Fibroblast of skin of left quadriceps (primary cell): ENCODE data around the gene RALGPS1.

Experiments
- DNase-seq, 2 experiments: peaks; one replicate each; pipeline ENCODE4 v3.0.0-alpha.2; 2013; ENCODE audit warnings: low read depth in 2 of 2

The RALGPS1 gene, protein sequence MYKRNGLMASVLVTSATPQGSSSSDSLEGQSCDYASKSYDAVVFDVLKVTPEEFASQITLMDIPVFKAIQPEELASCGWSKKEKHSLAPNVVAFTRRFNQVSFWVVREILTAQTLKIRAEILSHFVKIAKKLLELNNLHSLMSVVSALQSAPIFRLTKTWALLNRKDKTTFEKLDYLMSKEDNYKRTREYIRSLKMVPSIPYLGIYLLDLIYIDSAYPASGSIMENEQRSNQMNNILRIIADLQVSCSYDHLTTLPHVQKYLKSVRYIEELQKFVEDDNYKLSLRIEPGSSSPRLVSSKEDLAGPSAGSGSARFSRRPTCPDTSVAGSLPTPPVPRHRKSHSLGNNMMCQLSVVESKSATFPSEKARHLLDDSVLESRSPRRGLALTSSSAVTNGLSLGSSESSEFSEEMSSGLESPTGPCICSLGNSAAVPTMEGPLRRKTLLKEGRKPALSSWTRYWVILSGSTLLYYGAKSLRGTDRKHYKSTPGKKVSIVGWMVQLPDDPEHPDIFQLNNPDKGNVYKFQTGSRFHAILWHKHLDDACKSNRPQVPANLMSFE

DNA sequence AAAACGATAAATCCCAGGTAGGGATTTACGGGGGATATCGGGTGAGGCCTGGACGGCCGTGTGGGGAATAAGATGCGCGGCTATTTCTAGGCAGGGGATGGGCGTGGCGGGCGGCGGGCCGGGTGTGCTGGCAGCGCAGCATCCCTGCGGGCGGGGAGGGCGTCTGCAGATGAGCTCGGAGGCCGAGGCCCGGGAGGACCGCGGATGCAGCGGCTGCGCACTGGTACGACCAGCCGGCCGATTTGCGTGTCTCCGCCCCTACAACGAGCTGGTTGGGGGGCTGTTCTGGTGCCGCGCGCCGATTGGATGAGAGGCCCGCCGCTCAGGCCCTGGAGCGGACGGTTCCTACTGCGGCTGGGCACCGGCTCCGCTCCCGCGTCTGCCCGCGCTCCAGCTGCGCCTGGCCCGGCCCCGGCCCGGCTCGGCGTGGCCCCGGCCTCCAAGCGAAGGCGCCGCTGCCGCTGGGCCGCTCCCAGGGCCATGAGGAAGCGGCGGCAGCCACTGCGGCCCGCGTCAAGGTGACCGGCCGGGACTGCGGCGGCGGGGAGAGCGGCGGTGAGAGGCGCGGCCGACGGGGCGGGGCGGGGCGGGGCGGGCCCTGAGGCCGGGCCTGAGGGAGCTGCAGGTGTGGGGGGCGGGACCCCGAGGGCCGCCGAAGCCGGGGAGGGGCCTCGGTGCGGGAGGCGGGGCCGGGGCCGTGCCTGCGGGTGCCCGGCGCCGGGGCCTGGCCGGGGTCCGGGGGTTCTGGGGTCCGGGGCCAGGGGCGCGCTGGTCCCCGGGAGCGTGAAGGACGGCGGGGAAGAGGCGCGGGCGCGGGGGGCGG, at the start of gene RALGPS1:
Gene RALGPS1, plus strand, starts transcription at position 325 of the 823 bp plus-strand sequence. CDS start 47,508 bp downstream, outside the sequence.
- peak; percentile 75 to 79 for DNase-seq

DNA sequence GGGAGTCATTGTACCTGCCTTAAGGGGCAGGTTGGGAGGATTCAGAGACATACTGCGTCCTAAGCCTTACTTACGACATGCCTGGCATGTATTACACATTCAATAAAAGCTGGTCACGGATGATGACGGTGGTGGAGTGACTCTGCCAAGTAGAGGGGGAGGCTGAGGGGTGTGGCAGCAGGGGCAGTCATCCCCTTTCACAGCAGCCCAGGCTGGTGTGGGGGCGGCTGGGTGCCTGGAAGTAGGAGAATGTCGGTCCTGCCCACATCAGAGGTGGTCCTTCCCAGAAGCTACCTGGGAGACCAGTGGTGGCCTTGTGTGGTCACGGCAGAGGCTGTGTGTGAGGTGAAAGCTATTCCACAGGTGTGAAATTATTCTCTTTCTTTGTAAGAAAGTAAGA, 45.2 kb upstream of the RALGPS1 start:
- DNase-seq: no peak

DNA sequence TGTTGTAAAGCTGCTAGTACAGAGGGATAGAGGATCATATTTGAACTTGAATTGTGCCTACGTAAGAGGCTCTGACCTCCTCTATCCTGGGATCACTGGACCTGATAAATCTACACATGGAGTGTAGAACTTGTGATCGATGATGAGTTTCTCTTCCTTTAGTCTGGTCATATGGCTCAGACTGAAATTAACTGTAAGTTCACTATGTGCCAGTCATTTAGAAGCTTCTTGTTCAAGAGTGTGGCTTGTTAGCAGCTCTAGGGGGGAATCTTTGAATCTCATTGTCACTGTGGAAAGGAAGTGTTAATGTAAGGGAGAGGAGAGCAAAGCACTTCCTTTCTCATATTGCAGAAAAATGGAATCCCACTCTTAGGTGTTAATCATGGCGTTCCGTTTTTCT, 42.1 kb upstream of the RALGPS1 start:
- DNase-seq: no peak

DNA sequence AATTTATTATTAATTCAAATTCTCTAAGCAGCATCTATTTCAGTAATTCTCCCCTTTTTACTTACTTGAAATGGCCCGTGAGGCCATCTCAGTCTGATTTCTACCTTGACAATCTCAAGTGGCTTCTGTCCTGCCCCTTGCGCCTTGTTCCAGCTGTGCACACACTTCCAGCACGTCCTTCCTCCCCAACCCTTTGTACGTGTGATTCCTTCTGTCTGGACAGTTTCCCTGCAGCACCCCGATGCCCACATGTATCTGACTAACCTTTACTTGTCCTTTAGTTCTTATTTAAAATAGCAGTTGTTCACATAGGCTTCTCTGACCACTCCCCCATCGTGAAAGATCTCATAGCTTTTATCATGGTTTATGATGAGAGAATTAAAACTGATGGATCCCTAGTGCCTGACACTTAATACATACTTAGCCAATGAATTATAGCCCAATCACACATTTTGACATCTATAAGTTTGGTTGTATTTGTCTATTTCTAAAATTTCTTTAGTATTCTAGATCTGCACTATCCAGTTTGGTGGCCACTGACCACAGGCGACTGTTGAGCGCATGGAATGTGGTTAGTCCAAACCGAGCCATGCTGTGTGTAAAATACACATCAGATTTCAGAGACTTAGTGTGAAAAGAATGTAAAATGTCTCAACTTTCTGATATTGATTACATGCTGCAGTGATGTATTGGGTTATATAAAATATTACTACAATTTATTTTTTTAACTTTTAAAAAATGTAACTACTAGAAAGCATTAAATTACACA, 39.9 kb upstream of the RALGPS1 start:
- no peak for DNase-seq

DNA sequence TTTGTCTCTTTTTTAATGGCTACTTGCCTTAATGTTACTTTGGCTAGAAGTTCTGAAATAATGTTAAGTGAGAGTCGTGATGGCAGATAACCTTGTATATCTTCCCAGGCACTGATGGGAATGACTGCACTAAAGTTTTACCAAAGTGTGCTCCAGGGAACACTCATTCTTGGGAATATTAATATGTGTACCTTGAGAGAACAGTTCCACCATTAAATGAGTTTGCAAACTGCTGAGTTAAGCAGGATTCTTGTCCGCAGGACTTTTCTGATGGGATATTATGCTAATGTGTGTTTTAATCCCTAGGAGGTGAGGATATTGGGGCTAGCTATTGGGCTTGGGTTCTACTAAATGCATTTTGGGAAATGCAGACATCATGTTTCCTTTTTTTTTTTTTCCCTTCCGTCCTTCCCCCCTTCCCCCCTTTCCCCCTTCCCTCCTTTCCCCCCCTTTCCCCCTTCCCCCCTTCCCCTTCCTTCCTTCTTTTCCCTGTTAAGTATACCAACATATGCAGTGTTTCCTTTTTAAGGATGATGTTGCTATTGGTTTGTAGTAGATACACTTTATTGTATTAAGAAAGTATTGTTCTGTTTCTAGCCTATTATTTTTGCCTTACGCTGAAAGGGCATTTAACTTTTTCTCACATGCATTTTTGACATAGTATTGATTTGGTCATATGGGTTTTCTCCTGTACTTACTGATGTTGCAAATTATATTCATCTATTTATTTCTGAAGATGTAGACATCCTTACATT, 38.6 kb upstream of the RALGPS1 start:
- DNase-seq: no peak

DNA sequence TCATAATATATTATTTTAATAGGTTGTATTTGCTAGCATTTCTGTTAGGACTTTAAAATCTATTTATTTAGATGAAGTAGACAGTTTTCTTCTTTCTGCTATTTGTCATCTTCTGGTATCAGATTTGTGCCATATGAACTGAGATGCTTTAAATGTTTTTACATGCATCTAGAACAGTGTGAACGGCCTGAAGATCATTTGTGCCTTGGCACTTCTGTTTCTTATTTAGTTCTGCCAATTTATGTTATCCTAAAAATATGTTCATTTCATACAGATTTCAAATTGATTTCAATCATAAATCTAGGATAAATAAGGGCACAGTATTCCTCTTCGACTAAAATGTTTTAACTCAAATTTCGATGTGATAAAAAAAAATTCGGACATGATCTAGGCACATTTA, 38.1 kb upstream of the RALGPS1 start:
- DNase-seq: no peak

DNA sequence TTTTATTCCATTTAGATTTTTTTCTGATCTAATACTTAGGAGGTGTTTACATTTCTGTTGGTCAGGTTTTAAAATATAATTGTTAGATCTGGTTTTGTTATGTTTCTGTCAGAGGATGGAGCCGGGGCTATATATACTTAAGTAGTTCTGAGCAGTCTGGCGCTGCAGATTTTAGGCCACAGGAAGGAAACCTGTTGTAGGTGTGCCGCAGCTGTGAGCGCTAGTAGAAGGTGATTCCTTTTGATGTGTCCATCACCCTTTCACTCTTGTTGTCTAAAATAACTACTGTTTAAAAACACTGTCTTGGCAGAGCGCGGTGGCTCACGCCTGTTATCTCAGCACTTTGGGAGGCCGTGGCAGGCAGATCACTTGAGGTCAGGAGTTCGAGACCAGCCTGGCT, 37.2 kb upstream of the RALGPS1 start:
- DNase-seq: no peak

DNA sequence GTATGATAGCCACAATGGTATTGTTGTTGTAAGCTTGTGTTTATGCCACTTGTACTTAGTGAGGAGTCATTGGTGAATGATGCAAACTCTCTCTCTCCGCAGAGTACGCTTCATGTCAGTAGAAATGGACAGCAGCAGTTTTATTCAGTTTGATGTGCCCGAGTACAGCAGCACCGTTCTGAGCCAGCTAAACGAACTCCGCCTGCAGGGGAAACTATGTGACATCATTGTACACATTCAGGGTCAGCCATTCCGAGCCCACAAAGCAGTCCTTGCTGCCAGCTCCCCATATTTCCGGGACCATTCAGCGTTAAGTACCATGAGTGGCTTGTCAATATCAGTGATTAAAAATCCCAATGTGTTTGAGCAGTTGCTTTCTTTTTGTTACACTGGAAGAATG, 35.3 kb upstream of the RALGPS1 start:
- DNase-seq: no peak

DNA sequence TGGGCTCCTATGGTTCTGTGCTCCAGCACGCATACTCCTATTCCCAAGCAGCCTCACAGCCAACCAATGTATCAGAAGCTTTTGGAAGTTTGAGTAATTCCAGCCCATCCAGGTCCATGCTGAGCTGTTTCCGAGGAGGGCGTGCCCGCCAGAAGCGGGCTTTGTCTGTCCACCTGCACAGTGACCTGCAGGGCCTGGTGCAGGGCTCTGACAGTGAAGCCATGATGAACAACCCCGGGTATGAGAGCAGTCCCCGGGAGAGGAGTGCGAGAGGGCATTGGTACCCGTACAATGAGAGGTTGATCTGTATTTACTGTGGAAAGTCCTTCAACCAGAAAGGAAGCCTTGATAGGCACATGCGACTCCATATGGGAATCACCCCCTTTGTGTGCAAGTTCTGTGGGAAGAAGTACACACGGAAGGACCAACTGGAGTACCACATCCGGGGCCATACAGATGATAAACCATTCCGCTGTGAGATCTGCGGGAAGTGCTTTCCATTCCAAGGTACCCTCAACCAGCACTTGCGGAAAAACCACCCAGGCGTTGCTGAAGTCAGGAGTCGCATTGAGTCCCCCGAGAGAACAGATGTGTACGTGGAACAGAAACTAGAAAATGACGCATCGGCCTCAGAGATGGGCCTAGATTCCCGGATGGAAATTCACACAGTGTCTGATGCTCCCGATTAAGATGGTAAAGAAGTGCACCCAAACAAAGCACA, 34.2 kb upstream of the RALGPS1 start:
- no peak for DNase-seq

DNA sequence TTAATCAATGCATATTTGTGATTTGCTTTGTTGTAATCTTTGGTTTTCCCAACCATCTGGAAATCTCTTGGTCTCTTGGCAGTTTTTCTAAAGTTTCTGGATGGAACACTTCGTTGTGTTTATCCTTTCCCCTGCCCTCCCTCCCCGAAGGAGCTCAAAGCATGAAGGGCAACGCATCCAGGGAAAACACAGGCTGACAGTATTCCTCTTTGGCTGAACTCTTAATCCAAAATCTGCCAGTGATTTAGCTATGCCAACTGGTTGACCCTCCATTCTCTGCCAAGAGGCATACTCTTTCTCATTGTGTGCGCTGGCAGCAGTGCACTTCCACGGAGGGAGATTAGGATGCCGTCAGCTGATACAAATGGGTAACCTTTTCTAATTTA, 33.6 kb upstream of the RALGPS1 start:
- DNase-seq: no peak

DNA sequence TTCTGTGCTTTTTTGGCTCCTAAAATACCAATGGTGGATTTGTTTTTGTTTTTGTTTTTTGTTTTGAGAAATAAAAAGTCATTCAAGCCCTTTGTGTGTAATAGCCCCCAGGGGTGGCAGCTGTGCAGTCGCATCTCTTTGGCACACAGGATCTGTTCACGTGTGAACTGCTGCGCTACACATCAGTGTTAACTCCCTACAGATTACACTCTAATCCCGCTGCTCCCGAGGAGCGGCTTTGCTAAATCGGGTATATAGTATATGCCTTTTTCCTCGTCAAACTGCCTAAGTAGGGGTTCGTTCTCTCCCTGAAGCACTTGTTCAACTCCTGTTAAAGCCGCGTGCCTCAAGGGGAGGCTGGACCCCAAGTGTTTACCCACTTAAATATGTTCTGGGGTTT, 31.8 kb upstream of the RALGPS1 start:
- DNase-seq: no peak

DNA sequence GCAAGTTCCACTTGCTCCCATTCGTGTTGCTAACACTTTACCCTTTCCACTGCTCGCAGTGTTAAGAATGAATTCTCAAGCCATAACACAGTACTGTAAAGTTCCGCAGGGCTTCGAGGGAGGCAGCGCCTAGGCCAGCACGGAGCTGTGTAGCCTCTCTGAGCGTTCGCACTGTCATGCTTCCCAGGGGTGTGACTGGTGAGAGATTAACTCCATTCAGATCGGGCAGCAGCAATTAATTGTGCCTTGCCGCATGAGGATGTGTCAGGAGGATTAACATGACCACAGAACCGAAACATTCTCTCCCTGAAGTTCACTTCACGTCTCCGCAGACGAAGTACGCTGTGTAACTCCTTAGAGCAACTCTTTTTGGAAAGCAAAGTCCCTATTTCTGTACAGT, 30.9 kb upstream of the RALGPS1 start:
- no peak for DNase-seq

DNA sequence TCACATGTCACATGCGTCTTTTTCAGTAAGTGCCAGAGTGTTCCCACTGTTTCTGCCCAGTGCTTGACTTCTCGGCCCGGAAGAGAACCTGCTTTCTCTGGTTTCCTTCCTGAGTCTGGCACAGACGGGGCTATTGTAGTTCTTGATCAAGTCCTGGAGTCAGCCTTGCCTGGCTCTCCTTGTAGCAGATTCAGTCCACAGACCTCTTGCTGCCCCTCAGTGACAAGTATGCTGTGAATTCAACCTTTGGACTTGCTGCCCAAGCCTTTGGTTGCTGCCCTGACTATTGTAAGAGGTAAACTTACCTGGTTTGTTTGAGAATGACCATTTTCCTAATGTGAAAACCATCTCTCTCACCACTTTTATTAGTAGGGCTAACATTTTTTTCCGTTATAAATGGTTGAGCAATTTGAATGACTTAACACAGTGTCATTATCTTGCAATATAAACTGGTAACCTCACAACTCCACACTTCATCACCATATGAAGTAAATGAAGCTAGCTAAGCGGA, 29.4 kb upstream of the RALGPS1 start:
- no peak for DNase-seq

DNA sequence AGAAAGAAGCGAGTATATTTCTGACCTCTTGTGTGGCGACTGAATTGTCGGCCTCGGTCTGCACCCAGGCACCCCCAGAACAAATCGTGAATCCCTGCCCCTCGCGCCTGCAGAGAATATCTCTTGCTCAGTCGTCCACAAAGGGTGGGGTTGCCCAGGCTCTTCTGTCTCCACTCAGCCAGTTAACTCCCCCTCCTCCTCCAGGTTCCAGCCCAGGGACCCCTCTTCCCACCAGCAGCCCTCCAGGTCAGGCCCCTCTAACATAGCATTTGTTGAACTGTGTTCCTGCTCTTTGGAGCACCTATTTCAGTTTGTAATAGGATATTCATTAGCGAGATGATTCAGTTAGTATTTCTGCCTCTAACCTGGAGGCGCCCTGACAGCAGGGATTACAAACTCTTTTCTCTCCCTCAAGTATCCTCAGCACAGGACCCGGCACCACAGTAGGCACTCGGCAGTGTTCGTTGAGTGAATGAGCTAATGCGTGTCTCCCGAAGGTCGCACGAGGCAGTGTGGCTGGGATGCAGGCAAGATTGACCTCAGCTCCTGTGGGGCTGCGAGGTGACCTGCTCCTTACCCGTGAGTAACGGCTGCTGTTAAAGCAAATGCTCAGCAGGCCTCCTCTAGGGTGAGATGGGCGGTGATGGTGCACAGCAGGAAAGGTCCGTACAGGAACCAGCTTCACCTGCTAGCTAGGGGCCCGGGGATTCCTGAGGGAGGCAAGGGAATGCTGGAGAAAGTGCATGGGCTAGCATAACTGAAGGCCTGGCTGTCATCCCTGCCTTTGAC, 28.4 kb upstream of the RALGPS1 start:
- no peak for DNase-seq

DNA sequence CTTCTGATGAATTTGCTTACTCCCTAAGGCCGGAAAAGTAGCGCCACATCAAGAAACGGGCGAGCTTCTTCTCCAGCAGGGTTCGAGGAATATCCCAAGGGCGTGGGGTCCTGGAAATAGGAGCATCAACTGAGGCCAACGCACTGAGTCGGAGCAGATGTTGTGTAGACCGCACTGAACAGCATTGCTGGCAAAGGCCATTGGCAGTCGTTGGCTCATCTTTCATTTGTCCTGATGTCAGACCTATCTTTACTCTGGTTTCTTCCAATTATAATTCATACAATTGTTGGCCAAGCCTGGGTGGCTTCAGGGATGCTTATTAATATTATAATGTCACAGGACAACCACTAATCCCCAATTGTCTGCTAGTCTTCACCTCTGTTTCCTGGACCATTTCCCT, 27.7 kb upstream of the RALGPS1 start:
- no peak for DNase-seq

DNA sequence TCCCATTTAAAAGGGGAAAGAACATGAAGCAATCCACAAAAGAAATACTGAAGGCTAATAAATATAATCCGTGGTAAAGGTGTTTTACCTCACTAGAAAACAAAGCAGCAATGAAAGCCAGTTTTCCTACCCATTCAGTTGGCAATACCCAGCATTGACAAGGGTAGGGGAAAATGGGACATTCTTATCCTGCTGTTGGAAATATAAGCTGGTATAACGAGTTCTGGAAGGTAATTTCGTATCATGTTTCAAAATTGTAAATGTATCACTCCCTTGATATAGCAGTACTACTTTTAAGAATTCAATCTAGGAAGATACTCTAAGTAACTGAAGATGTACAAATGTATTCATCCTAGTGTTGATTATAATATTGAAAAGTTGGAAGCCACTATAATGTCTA, 22.9 kb upstream of the RALGPS1 start:
- DNase-seq: no peak

DNA sequence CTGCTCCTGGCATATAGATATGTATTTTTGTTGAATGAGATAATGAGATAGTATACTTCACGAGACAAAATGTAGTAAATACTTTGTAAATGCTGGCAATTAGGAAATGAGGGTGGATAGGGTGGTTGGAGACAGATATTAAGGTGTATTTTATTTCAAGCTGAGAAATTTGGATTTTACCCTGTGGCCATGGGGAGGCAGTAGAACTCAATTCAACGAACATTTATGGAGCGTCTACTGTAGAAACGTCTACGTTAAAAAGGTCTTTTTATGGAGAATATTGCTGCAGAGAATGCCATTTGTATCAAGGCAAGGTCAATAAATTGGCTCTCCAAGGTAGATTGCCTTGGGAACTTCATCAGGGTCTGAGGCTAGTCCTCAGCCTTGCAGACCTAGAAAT, 21.5 kb upstream of the RALGPS1 start:
- no peak for DNase-seq

DNA sequence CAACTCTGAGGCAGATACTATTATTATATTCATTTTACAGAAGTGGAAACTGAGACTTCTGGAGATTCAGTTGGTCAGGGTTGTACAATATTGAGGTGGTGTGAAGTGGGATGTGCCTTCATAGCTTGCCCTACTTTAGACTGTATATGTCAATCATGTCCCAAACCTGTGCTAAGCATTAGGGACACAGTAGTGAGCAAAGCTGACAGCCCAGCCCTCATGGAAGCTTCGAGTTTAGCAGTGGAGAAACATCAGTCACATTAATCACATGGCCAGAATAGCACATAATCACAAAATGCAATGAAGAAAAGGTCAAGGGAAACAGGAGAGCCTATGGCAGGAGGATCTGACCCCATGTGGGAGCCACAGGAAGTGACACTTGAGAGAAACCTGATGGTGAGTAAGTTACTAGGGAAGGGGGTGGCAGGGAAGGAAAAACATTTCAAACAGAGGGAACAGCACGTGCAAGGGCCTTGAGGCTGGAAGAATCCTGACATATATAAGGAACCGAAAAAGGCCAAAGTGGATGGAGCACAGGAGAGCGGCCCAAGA, 20.5 kb upstream of the RALGPS1 start:
- no peak for DNase-seq

DNA sequence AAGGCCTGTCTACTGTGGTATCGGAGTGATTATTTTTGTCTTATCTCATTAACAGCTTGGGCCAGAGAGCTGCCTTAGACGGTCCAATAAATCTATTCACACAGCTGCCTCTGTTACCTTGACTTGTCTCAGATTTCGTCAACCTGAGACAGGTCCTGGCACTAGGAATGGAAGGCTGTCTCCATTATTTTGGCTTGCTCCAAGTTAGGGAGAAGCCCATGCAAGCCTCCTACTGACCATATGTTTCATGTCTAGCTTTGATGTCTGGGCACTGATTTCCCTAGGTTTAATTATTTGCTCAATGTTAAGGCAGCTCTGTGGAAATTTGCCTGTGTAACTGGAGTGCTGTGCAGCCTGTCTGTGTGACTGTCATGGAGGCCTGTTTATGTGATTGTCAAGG, 12.4 kb upstream of the RALGPS1 start:
- no peak for DNase-seq
